H1 (cell line): ENCODE data around the gene CA5A. TPM values are rescaled to one million over a fixed set of nuclear protein-coding genes. Genes with fewer than 3 reads are reported as not detected.
"Not testable (repeated sequence)": the region's sequence is repeated elsewhere in the genome, so short reads cannot be mapped to it uniquely, and the experiment has no call there.

Source experiments
- CTCF ChIA-PET: fragments of 300-600 bp; sonication (Branson Sonifier 250); formaldehyde crosslinking; loops from one replicate; lab custom pipeline; 2021; ENCODE audit not compliant: partially characterized antibody; lab: Charles Lee
- POLR2A ChIA-PET: fragments of 300-600 bp; sonication (Branson Sonifier 250); formaldehyde crosslinking; loops from one replicate; lab custom pipeline; 2021; ENCODE audit warnings: inconsistent platforms; ENCODE audit not compliant: partially characterized antibody; lab: Charles Lee
- DNase-seq, 2 experiments: peaks; one replicate each; pipeline versions ENCODE4 v3.0.0 to v3.0.0-alpha.2; 2010 to 2022; ENCODE audit warnings: low spot score in 2 of 2, low read depth in 1 of 2, mixed read lengths in 1 of 2
- FAIRE-seq: peaks from 2 replicates; lab custom pipeline; 2011; peaks lifted over from hg19 to GRCh38; lab: Jason Lieb, UNC
- H2AFZ ChIP-seq: 2 replicates; pipeline ENCODE4 v1.8.1; 2012; ENCODE audit warnings: low read length, inconsistent platforms
- H2AK5ac ChIP-seq: 2 replicates; pipeline ENCODE4 v1.6.1; 2013; ENCODE audit warnings: low read depth, low read length
- H2BK120ac ChIP-seq: replicated peaks from 2 replicates; pipeline ENCODE3; 2013; ENCODE audit warnings: low read depth, low read length, inconsistent platforms
- H2BK12ac ChIP-seq: 2 replicates; pipeline ENCODE4 v1.6.1; 2013; ENCODE audit warnings: low read depth, low read length
- H2BK15ac ChIP-seq: 2 replicates; pipeline ENCODE4 v1.6.1; 2013; ENCODE audit warnings: low read length
- H2BK20ac ChIP-seq: 2 replicates; pipeline ENCODE4 v1.6.1; 2013; ENCODE audit warnings: low read length
- H2BK5ac ChIP-seq: 2 replicates; pipeline ENCODE4 v1.6.1; 2013; ENCODE audit warnings: low read depth, low read length
- H3K14ac ChIP-seq: 2 replicates; pipeline ENCODE4 v1.6.1; 2013; ENCODE audit warnings: inconsistent platforms; ENCODE audit not compliant: insufficient read length
- H3K18ac ChIP-seq: 2 replicates; pipeline ENCODE4 v1.6.1; 2013; ENCODE audit warnings: low read length; ENCODE audit errors: extremely low read depth
- H3K23ac ChIP-seq: 2 replicates; pipeline ENCODE4 v1.6.1; 2013; ENCODE audit warnings: inconsistent platforms; ENCODE audit not compliant: insufficient read length
- H3K23me2 ChIP-seq: 2 replicates; pipeline ENCODE4 v1.6.1; 2013; ENCODE audit warnings: low read depth, low read length
- H3K27ac ChIP-seq: 2 replicates; pipeline ENCODE4 v1.6.1; 2011; ENCODE audit warnings: low read depth, low read length, inconsistent platforms
- H3K27me3 ChIP-seq, 4 experiments: replicated peaks in 1 of 4; 1 replicate in 1 of 4; 2 replicates in 3 of 4; pipeline versions ENCODE4 v1.6.1 to v1.8.1; 2011 to 2013; ENCODE audit warnings: low read length in 3 of 4, mild to moderate bottlenecking in 3 of 4, inconsistent platforms in 2 of 4, mixed read lengths in 2 of 4, moderate library complexity in 1 of 4; ENCODE audit not compliant: control insufficient read depth in 3 of 4, insufficient read depth in 3 of 4; ENCODE audit errors: extremely low read depth in 1 of 4
- H3K36me3 ChIP-seq, 4 experiments: 2 replicates each; pipeline versions ENCODE4 v1.6.1 to v1.8.1; 2011 to 2013; ENCODE audit warnings: mild to moderate bottlenecking in 4 of 4, low read length in 3 of 4, moderate library complexity in 2 of 4, control low read depth in 1 of 4, inconsistent platforms in 1 of 4; ENCODE audit not compliant: insufficient read depth in 4 of 4, control insufficient read depth in 2 of 4
- H3K4ac ChIP-seq: replicated peaks from 2 replicates; pipeline ENCODE3; 2013; ENCODE audit warnings: low read length, low read depth, mixed read lengths, inconsistent platforms; ENCODE audit not compliant: insufficient read length
- H3K4me1 ChIP-seq, 4 experiments: replicated peaks in 1 of 4; 1 replicate in 1 of 4; 2 replicates in 3 of 4; pipeline versions ENCODE4 v1.6.1 to v1.8.1; 2011 to 2013; ENCODE audit warnings: low read length in 3 of 4, inconsistent platforms in 2 of 4, mixed read lengths in 1 of 4; ENCODE audit not compliant: insufficient read depth in 4 of 4, control insufficient read depth in 3 of 4
- H3K4me2 ChIP-seq, 2 experiments: 2 replicates each; pipeline versions ENCODE4 v1.6.1 to v1.8.1; 2011 to 2013; ENCODE audit warnings: low read depth in 2 of 2, low read length in 2 of 2, control low read depth in 1 of 2, inconsistent platforms in 1 of 2, mild to moderate bottlenecking in 1 of 2; ENCODE audit not compliant: insufficient read depth in 1 of 2
- H3K4me3 ChIP-seq, 4 experiments: fragments of 200-600, 300-600 bp in 1 of 4; sonication (generic), shearing (Covaris generic), sonication (Bioruptor Twin) in 1 of 4; 2 replicates each; pipeline versions ENCODE4 v1.5.1 to v1.8.1; 2011 to 2016; ENCODE audit warnings: low read length in 4 of 4, low read depth in 3 of 4, control low read depth in 2 of 4, inconsistent platforms in 2 of 4, mild to moderate bottlenecking in 2 of 4, mixed read lengths in 1 of 4, moderate library complexity in 1 of 4; ENCODE audit not compliant: insufficient read depth in 2 of 4; ENCODE audit errors: extremely low read depth in 1 of 4
- H3K56ac ChIP-seq: replicated peaks from 2 replicates; pipeline ENCODE3; 2013; ENCODE audit warnings: low read depth, mild to moderate bottlenecking, mixed read lengths, low read length, inconsistent platforms; ENCODE audit not compliant: insufficient read length
- H3K79me1 ChIP-seq: 2 replicates; pipeline ENCODE4 v1.6.1; 2013; ENCODE audit warnings: low read depth, low read length, control low read depth
- H3K79me2 ChIP-seq, 2 experiments: 2 replicates each; pipeline versions ENCODE4 v1.6.1 to v1.8.1; 2012 to 2013; ENCODE audit warnings: low read length in 2 of 2, mild to moderate bottlenecking in 2 of 2, inconsistent platforms in 1 of 2; ENCODE audit not compliant: insufficient read depth in 2 of 2, control insufficient read depth in 1 of 2
- H3K9ac ChIP-seq, 4 experiments: replicated peaks in 1 of 4; 1 replicate in 1 of 4; 2 replicates in 3 of 4; pipeline versions ENCODE4 v1.6.1 to v1.8.1; 2011 to 2013; ENCODE audit warnings: low read depth in 3 of 4, low read length in 3 of 4, control low read depth in 2 of 4, mild to moderate bottlenecking in 2 of 4, moderate library complexity in 2 of 4, inconsistent platforms in 1 of 4; ENCODE audit errors: extremely low read depth in 1 of 4
- H3K9me3 ChIP-seq, 2 experiments: 2 replicates each; pipeline versions ENCODE4 v1.6.1 to v1.8.1; 2012 to 2013; ENCODE audit warnings: mild to moderate bottlenecking in 2 of 2, moderate library complexity in 2 of 2, control low read depth in 1 of 2, inconsistent platforms in 1 of 2, low read depth in 1 of 2, low read length in 1 of 2, mixed read lengths in 1 of 2; ENCODE audit not compliant: insufficient read depth in 2 of 2
- H4K20me1 ChIP-seq, 2 experiments: replicated peaks in 1 of 2; 2 replicates each; pipeline versions ENCODE3 to v1.8.1; 2011 to 2013; ENCODE audit warnings: inconsistent platforms in 2 of 2, low read length in 2 of 2, mild to moderate bottlenecking in 1 of 2; ENCODE audit not compliant: insufficient read depth in 2 of 2, control insufficient read depth in 1 of 2
- H4K5ac ChIP-seq: 2 replicates; pipeline ENCODE4 v1.6.1; 2013; ENCODE audit warnings: low read length, low read depth, mixed read lengths, inconsistent platforms; ENCODE audit not compliant: insufficient read length
- H4K8ac ChIP-seq: 2 replicates; pipeline ENCODE4 v1.8.0; 2013; ENCODE audit warnings: mild to moderate bottlenecking, moderate library complexity, low read length, inconsistent platforms; ENCODE audit not compliant: insufficient read depth; ENCODE audit errors: extremely low read depth
- H4K91ac ChIP-seq: replicated peaks from 2 replicates; pipeline ENCODE3; 2013; ENCODE audit warnings: low read length, mixed read lengths, inconsistent platforms; ENCODE audit not compliant: insufficient read length
- WGBS, 2 experiments: shearing (Covaris generic) in 1 of 2; methylation state at CpG; one replicate each; pipeline versions ENCODE4 v1.1.6 to v1.1.7; 2013 to 2015; ENCODE audit warnings: low lambda C conversion rate in 2 of 2, mixed read lengths in 2 of 2, inconsistent platforms in 1 of 2, low coverage in 1 of 2, missing lambda C conversion rate in 1 of 2; ENCODE audit not compliant: insufficient replicate concordance in 2 of 2, insufficient coverage in 1 of 2, insufficient read length in 1 of 2; ENCODE audit errors: extremely low coverage in 1 of 2, missing lambda C conversion rate in 1 of 2; 5-methylcytosine and 5-hydroxymethylcytosine counted together
- polyA plus RNA-seq, 7 experiments: library from polyadenylated mRNA; depleted of rRNA in 3 of 7; stranded (reverse) in 5 of 7; unstranded in 2 of 7; fragments of >200 nt in 5 of 7; fragments of 200-250 nt in 2 of 7; gene quantifications; 1 replicate in 5 of 7; 2 replicates in 1 of 7; 4 replicates in 1 of 7; pipeline versions ENCODE4 v1.2.1 to v1.2.3, GENCODE V29; 2011 to 2013; ENCODE audit warnings: missing spikeins in 2 of 7, mixed read lengths in 2 of 7
- total RNA-seq: library from RNA; stranded (reverse); fragmentation: NEBNext Ultra II Directional; extraction: Animal tissue kit (Norgen Biotek cat#: 25700); gene quantifications from 2 replicates; pipeline ENCODE4 v1.2.1, GENCODE V29; 2021

CA5A gene
- total and polyA plus RNA-seq, 2 of the 8 experiments (the other 6 are each of a cell fraction or from before 2014, with no cell fraction given) = not detected

DNA sequence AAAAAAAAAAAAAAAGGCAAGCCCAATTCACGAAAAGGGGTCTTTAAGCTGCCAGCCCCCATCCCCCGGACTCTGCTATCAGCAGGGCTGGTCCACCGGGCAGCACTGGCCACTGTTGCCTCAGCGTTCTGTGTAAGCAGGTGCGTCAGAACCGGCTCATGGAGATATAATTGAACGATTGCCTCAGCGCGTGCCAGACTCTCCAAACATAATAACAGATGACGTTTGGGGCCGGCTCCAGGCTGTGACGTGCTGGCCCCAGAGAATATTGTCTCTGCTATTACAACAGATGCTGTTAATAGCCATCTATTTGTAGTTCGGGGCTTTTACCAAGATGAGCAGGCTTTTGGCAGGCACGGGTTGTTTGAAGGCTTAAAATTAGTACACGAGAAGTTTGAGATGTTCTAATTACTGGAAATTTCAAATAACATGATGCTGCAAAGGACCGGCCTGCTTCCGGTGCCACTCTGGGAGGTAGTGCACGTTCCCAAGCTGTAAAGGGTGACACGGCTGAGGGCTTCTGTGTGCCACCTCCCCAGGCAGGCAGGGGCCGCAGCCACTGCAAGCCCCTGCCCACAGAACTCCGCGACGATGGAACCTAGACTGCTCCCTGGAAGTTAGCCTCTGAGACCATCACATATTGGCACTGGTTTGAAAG lies 25.1 kb downstream of the CA5A start:
- H3K9me3 ChIP-seq, H2AK5ac ChIP-seq, DNase-seq, H3K79me2 ChIP-seq, H3K4me2 ChIP-seq, H3K4me3 ChIP-seq, H3K56ac ChIP-seq, H3K23ac ChIP-seq, H2BK12ac ChIP-seq, H3K79me1 ChIP-seq, H4K20me1 ChIP-seq, H2AFZ ChIP-seq, H2BK120ac ChIP-seq, H3K36me3 ChIP-seq, H4K5ac ChIP-seq, H4K91ac ChIP-seq, H3K27me3 ChIP-seq, H3K9ac ChIP-seq, H3K27ac ChIP-seq, H3K4ac ChIP-seq, H3K23me2 ChIP-seq, H3K18ac ChIP-seq, H2BK5ac ChIP-seq, FAIRE-seq, H3K14ac ChIP-seq, H4K8ac ChIP-seq, H3K4me1 ChIP-seq, H2BK15ac ChIP-seq, H2BK20ac ChIP-seq: not testable (repeated sequence)
- CTCF ChIA-PET = interaction anchor here (0.7 to 2.2 kb wide), 8 partner anchors 7 to 208 kb away, joined by 3 to 17 read pairs (median 4); no protein-coding TSS in a partner anchor
- POLR2A ChIA-PET = interaction anchor here (1.0 to 1.3 kb wide), 2 partner anchors 40 to 132 kb away, joined by 3 to 4 read pairs; no protein-coding TSS in a partner anchor
- WGBS, 2 experiments = 95% methylated on average over 22 of the region's 23 CpGs; no CpG with 5 or more reads in 1 of the 2 experiments
